NCI-H1436 treated with DMSO at 0.1 percent for 48 hours (cell line): ENCODE results near the gene FERD3L.

ENCODE experiments used
- DNase-seq: peaks from one replicate; lab custom pipeline; 2025; lab: John Stamatoyannopoulos, UW

The FERD3L gene

GRCh38 chr7:19117091-19117869 is 27.9 kb downstream of the FERD3L start, which contains the start of gene TWIST1:
Gene TWIST1 (minus strand): TSS chr7:19117636. CDS start chr7:19117321, 315 bp downstream.
- DNase-seq = no peak

DNA sequence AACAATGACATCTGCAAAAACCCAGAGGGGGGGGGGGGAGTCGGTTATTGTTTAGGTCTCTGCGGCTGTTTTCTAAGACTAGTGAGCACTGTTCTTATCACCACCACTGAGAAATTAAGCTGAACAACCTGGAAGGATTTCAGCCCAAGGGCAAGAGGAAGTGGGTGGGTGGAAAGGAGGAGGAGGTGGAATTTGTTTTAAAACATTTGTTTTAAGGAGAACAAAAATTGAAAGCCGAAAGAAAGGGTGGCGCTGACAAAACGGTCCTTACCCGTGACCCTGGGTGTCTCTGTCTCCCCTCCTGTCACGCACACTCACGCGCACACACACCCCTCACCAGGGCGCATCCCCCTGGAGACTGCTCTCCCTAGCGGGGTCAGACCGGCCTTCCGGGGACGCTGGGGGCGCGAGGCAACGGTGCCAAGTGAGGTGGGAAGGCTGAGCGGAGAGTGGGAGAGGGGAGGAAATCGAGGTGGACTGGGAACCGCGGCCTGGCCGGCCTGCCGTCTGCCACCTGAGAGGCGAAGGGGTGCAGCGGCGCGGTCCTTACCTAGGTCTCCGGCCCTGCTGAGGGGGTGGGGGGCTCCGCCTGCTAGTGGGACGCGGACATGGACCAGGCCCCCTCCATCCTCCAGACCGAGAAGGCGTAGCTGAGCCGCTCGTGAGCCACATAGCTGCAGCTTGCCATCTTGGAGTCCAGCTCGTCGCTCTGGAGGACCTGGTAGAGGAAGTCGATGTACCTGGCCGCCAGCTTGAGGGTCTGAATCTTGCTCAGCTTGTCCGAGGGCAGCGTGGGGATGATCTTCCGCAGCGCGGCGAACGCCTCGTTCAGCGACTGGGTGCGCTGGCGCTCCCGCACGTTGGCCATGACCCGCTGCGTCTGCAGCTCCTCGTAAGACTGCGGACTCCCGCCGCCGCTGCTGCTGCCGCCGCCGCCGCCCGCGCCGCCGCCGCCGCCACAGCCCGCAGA is 28.8 kb downstream of the FERD3L start:
- no peak for DNase-seq

DNA sequence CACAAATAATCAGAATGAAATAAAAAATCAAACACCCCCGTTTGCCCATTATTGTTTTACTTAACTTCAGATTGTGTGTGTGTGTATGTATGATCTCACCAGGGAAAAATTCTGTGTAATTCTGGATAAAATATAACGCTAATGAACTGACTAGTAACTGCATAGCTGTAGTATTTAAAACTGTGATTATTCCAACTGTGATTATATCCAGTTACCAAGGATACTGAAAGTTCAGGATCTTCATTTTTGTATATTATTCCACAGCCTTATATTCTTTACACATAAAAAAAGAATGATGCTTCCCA is 30.7 kb downstream of the FERD3L start:
- DNase-seq = no peak

DNA sequence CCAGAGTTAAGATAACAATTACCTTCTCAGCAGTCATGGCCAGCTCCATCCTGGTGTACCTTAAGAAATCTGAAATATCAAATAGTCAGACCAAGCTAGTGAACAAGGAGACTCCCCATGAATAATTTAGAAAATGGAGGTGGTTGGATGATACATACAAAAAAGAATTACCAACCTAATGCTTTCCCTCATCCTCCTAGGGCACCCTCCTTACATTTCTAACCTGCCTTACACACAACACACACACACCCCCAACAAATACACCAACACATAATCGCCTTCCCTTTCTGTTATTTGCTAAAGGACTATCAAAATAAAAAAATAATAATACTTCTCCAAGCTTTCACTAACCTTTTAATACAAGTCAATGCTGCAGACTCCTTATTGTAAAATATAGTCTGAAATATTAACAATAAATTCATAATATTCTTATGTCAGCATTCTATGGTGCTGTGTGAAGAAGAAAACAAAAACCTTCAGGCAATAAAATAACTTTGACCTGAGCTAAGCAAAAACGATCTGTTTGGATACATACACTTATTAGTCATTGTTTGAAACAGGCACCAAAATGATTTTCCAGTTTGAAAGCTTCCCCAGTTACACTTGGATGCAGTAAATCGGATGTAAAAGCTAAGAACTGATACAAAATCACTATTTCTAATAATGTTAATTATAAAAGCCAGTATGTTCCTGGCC is 31.2 kb downstream of the FERD3L start:
- DNase-seq = no peak

GRCh38 chr7:19113002-19113350 is 32.2 kb downstream of the FERD3L start:
- DNase-seq = no peak

DNA sequence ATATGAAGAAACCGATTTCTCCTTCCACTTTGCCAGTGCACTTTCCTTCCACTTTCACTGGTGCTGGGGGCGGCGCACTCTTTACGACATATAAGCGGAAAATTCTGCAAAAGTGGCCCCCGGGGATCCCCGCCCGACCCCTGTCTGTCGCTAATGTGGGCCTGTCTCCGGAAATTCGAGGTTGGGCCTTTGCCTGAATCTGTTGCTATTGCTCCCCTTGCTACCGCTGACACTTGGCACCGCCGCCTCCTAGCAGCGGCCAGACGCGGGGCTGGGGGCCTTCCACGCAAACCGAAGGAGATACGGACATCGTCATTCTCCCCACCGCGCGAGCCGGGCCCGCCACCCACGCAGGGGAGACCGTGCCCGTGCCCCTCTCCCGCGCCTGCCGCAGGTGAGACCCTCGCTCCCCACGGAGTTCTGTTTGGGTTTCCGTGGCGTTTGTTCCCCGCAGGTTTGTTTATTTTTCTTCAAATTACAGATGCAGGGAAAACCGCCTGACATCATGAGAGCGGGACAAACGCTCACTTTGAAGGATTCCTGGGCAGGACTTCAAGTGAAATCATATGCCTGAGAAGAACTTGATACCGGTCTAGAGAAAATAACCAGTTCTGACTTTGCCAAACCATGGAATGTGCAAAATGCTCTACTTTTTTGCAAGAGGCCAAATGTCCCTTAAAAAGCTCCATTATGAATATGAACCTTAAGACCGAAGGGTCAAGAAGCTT is 32.8 kb downstream of the FERD3L start:
- no peak for DNase-seq

DNA sequence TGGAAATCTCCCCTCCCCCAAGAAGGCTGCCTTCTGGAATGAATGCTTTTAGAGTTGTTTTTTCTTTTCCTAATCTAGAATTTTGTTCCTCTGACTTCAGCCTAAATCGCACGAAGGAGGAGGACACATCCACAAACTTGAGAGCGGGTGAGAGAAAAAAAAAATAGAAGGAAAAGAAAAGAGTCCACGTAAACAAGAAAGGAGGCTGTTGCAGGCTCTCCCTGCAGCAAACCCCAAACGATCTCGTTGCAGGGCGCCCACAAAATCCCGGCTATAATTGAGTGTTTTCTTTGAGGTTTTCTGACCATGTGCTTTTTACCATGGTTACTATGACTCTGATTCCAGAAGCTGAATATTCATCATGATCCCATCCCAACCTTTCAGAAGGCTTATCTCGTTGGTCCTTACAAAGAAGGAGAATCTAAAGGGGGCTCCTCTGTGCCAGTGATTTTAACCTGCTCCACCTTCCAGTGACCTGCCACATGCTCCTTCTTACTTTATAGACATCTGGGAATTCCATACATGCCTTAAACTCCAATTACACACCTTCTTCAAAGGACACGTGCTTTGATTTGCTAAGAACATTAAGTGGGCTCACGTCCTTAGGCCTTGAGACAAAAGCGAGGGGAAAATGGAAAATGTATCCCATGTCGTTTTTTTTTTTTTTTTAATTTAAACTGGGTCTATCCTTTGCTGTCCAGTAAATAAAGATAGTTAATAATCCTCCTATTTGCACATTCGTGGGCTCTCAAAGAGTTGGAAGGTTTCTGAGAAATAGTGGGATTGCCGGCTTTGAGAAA is 33.5 kb downstream of the FERD3L start:
- no peak for DNase-seq

GRCh38 chr7:19110776-19111175 is 34.4 kb downstream of the FERD3L start:
- no peak for DNase-seq

- no peak for DNase-seq
These were observed 35.0 kb downstream of the FERD3L start for GRCh38 chr7:19110026-19110730.

DNA sequence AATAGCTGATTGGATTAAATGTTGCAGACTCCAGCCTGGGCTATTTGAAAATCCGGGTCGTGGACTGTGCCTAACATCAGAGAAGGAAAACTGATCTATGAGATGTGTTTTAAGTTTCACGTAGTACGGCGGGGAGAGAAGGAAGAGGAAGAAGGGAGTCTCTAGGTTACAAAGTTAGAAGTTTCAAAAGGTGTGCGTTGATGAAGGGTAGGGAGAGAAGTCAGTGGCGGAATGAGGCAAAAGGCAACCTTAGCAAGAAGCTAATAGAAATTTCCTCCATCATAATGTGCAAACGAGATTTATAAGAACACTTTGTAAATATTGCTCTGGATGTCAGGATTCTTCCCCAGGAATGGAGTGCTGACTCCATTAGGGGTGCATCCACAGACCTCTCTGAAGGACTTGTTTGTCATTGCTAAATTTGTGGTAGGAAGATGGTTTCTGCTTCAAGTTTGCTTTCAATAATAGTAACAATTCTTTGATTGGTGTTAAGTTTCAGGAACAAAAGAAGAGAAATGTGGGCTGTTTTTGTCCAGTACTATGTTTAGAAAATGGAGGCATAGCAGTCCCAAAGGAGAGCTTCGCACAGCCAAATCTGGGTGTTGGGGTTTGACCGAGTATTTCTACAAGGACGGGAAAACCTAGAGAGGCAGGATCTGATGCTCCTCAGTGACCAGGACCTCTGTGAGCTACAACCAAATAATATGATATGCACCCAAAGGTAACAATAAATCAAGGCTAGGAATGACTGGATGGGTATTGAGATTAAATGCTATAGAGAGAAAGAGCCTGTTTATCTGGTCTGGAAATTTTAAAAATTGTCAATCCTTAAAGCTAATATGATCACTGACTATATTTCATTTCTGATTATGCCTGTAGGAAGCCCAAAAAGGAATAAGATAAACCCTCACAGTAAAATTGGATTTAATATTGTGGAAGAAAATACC is 35.9 kb downstream of the FERD3L start:
- DNase-seq = no peak

- DNase-seq = no peak
These were observed 37.7 kb downstream of the FERD3L start for GRCh38 chr7:19107356-19108146.

DNA sequence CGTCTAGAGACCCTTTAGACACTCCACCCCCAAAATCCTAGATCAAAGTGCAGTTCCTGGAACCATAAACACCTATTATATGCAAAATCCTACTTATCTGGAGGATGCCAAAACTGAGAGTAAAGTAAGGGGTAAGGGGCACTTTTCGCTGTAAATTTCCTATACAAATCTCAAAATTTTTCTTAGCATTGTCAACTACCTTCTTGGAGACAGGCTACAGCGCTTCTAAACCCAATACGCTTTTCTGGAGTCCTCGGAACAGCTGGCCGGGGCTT is 38.2 kb downstream of the FERD3L start:
- no peak for DNase-seq

GRCh38 chr7:19106241-19107080 is 38.8 kb downstream of the FERD3L start:
- no peak for DNase-seq

- no peak for DNase-seq
These were observed 39.7 kb downstream of the FERD3L start for GRCh38 chr7:19105546-19105945.

DNA sequence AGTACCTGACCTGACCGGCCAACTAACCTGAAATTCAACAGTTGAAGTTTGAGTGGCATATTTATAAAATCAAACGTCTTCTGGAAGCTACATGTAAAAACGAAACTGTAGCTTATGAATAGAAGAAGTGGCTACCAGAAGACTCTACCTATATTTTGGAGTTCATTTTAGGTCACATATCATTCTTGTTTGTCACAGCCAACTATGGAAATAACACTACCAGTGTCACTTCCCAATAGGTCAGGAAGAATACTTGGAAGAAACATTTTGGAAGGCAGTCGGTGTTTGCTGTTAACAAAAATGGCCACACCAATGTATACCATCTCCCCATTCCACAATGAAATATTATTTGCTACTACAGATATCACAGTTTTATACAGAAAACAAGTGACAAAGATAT is 40.4 kb downstream of the FERD3L start:
- DNase-seq = no peak

- DNase-seq = no peak
These were observed 42.3 kb downstream of the FERD3L start for GRCh38 chr7:19102884-19103283.

DNA sequence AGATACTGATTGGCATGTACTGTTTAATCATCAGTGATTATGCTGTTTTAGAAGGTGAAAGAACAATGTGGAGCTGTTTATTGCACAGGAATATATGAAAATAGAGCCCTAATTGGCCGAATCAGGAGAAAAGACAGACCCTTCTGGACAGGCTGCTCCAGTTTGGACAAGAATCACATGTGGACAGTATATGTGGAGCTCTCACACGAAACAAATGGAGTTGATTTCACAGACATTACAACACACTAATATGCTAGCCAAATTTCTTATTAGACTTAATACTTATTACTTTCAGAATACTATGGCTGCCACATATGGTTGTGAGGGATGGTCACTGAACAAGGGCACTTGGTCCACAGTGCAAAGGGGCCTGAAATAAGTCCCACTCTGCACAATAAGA is 43.3 kb downstream of the FERD3L start:
- no peak for DNase-seq

DNA sequence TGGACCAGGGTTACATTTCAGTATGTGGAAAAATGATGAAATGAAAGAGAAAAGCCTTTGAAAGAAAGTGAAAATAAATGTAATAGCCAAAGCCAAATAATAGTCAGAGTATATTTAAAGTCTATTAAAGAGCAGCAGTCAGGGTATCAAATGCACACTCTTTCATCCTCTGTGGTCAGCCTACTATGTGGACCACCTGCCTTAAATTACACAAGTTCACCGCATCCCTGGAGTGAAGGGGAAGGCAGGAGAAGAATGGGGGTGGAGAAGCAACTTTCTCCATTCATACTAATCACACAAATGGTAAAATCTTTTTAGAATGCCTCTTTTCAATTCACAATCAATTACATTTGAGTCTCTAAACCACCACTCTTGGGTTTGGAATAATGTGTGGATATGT is 43.7 kb downstream of the FERD3L start:
- no peak for DNase-seq
